ENCODE measurements around the gene SSTR5.

- TF ChIP-seq FOSL2 (IDR thresholded peaks at IDR 0.05), result no peak
- no peak for TF ChIP-seq FOSL2 (CRISPR knock-in tag; IDR thresholded peaks at IDR 0.05)
- TF ChIP-seq CTCF (IDR thresholded peaks at IDR 0.05), result no peak
- no peak for TF ChIP-seq PHF8 (IDR thresholded peaks at IDR 0.05; ENCODE audit: borderline replicate concordance, low read depth)
- no peak for TF ChIP-seq REST (IDR thresholded peaks at IDR 0.05)
- no peak for TF ChIP-seq PBX3 (IDR thresholded peaks at IDR 0.05)
- no peak for TF ChIP-seq JUN (IDR thresholded peaks at IDR 0.05)
- TF ChIP-seq HMGXB4 (CRISPR knock-in tag; IDR thresholded peaks at IDR 0.05; ENCODE audit: borderline replicate concordance), result no peak
- no peak for TF ChIP-seq BCL3 (IDR thresholded peaks at IDR 0.05)
- no peak for TF ChIP-seq EP300 (IDR thresholded peaks at IDR 0.05)
- TF ChIP-seq KDM1A (IDR thresholded peaks at IDR 0.05; ENCODE audit: low read depth), result no peak
- TF ChIP-seq MAX (IDR thresholded peaks at IDR 0.05), result no peak
Observed at GRCh38 chr16:1097800-1098199, 25.3 kb downstream of the SSTR5 start.
